IMR-90 (cell line): ENCODE measurements around the gene CEP68. TPM values are rescaled to one million over a fixed set of nuclear protein-coding genes. Genes with fewer than 3 reads are reported as not detected.

ENCODE experiments used
- ATAC-seq: fragments of 200-7000 bp; cut with Tn5 transposase; 2 replicates; pipeline ENCODE4 v1.9.1; 2020; ENCODE audit warnings: low read depth, mild to moderate bottlenecking, moderate library complexity
- BruUV-seq: library from RNA; stranded (reverse); fragments of 400-500 nt; replicated peaks from 2 replicates; lab custom pipeline; 2021; lab: Mats Ljungman, UMichigan
- CTCF ChIA-PET: fragments of 300-600 bp; formaldehyde crosslinking; extraction: SDS; loops from one replicate; lab custom pipeline; 2021; ENCODE audit warnings: antibody characterized with exemption; lab: Yijun Ruan, JAX
- POLR2A ChIA-PET: fragments of 300-600 bp; sonication (Branson Sonifier 250); formaldehyde crosslinking; loops from one replicate; lab custom pipeline; 2022; ENCODE audit warnings: antibody characterized with exemption; ENCODE audit not compliant: unreplicated experiment; lab: Charles Lee
- DNase-seq: peaks from one replicate; pipeline ENCODE4 v3.0.0; 2013
- H2AFZ ChIP-seq: replicated peaks from 2 replicates; pipeline ENCODE3; 2013; ENCODE audit warnings: low read length, mild to moderate bottlenecking; ENCODE audit not compliant: poor library complexity
- H2AK5ac ChIP-seq: 2 replicates; pipeline ENCODE4 v1.6.1; 2013; ENCODE audit warnings: low read depth, low read length, inconsistent platforms
- H2AK9ac ChIP-seq: replicated peaks from 2 replicates; pipeline ENCODE3; 2013; ENCODE audit warnings: mild to moderate bottlenecking, low read depth, low read length, moderate library complexity; ENCODE audit not compliant: poor library complexity
- H2BK120ac ChIP-seq: 2 replicates; pipeline ENCODE4 v1.6.1; 2013; ENCODE audit warnings: low read depth, low read length, inconsistent platforms
- H2BK15ac ChIP-seq: 3 replicates; pipeline ENCODE4 v1.6.1; 2013; ENCODE audit warnings: low read depth, low read length, inconsistent platforms
- H2BK20ac ChIP-seq: 2 replicates; pipeline ENCODE4 v1.6.1; 2013; ENCODE audit warnings: low read depth, mild to moderate bottlenecking, inconsistent platforms, low read length, moderate library complexity
- H2BK5ac ChIP-seq: 2 replicates; pipeline ENCODE4 v1.6.1; 2013; ENCODE audit warnings: mild to moderate bottlenecking, low read depth, low read length, inconsistent platforms; ENCODE audit not compliant: poor library complexity, severe bottlenecking
- H3K14ac ChIP-seq: replicated peaks from 2 replicates; pipeline ENCODE4 v1.6.1; 2013; ENCODE audit warnings: low read depth, low read length, inconsistent platforms
- H3K18ac ChIP-seq: 2 replicates; pipeline ENCODE4 v1.6.1; 2013; ENCODE audit warnings: low read depth, low read length, control low read depth
- H3K23ac ChIP-seq: 2 replicates; pipeline ENCODE4 v1.6.1; 2013; ENCODE audit warnings: low read depth, low read length, inconsistent platforms
- H3K27ac ChIP-seq: 2 replicates; pipeline ENCODE4 v1.5.1; 2013; ENCODE audit warnings: mild to moderate bottlenecking, control low read depth, low read length; ENCODE audit not compliant: insufficient read depth
- H3K27me3 ChIP-seq: 2 replicates; pipeline ENCODE4 v1.6.1; 2013; ENCODE audit warnings: low read length; ENCODE audit not compliant: control insufficient read depth, insufficient read depth
- H3K36me3 ChIP-seq: 2 replicates; pipeline ENCODE4 v1.6.1; 2013; ENCODE audit warnings: low read length, mixed read lengths; ENCODE audit not compliant: control insufficient read depth, insufficient read depth
- H3K4ac ChIP-seq: 2 replicates; pipeline ENCODE4 v1.6.1; 2013; ENCODE audit warnings: low read depth, low read length, inconsistent platforms
- H3K4me1 ChIP-seq: 2 replicates; pipeline ENCODE4 v1.6.1; 2013; ENCODE audit warnings: low read length, mixed read lengths; ENCODE audit not compliant: control insufficient read depth, insufficient read depth
- H3K4me2 ChIP-seq: 2 replicates; pipeline ENCODE4 v1.6.1; 2013; ENCODE audit warnings: low read depth, mild to moderate bottlenecking, control low read depth, low read length, moderate library complexity
- H3K4me3 ChIP-seq: 2 replicates; pipeline ENCODE4 v1.5.1; 2013; ENCODE audit warnings: low read depth, mild to moderate bottlenecking, control low read depth, low read length, moderate library complexity; ENCODE audit not compliant: insufficient read depth
- H3K56ac ChIP-seq: 2 replicates; pipeline ENCODE4 v1.6.1; 2013; ENCODE audit warnings: low read length, inconsistent platforms; ENCODE audit not compliant: insufficient read depth; ENCODE audit errors: extremely low read depth
- H3K79me1 ChIP-seq, 2 experiments: 2 replicates each; pipeline ENCODE4 v1.6.1; 2013; ENCODE audit warnings: low read length in 2 of 2, inconsistent platforms in 1 of 2, low read depth in 1 of 2
- H3K9ac ChIP-seq: 2 replicates; pipeline ENCODE4 v1.6.1; 2013; ENCODE audit warnings: low read depth, low read length, control low read depth
- H3K9me1 ChIP-seq: 2 replicates; pipeline ENCODE4 v1.6.1; 2013; ENCODE audit warnings: low read length, inconsistent platforms; ENCODE audit not compliant: insufficient read depth
- H3K9me3 ChIP-seq: 2 replicates; pipeline ENCODE4 v1.6.1; 2013; ENCODE audit warnings: low read length; ENCODE audit not compliant: control insufficient read depth, insufficient read depth
- H4K20me1 ChIP-seq: 2 replicates; pipeline ENCODE4 v1.6.1; 2013; ENCODE audit warnings: low read length, inconsistent platforms; ENCODE audit not compliant: insufficient read depth
- H4K5ac ChIP-seq: 2 replicates; pipeline ENCODE4 v1.6.1; 2013; ENCODE audit warnings: mild to moderate bottlenecking, low read depth, low read length, control low read depth
- H4K8ac ChIP-seq, 2 experiments: 2 replicates each; pipeline ENCODE4 v1.6.1; 2013; ENCODE audit warnings: low read depth in 2 of 2, low read length in 2 of 2, control low read depth in 1 of 2, inconsistent platforms in 1 of 2
- H4K91ac ChIP-seq: 2 replicates; pipeline ENCODE4 v1.6.1; 2013; ENCODE audit warnings: low read depth, low read length, inconsistent platforms; ENCODE audit not compliant: insufficient read depth
- CEBPB ChIP-seq: IDR thresholded peaks from 2 replicates; pipeline ENCODE4 v1.6.1; 2012; ENCODE audit warnings: low read depth, low read length, improper control_type of control experiment
- CTCF ChIP-seq: conservative IDR thresholded peaks from 2 replicates; pipeline ENCODE4 v1.5.1; 2012; ENCODE audit warnings: mild to moderate bottlenecking, low read depth, low read length, improper control_type of control experiment
- MAFK ChIP-seq: IDR thresholded peaks from 2 replicates; pipeline ENCODE4 v1.6.1; 2012; ENCODE audit warnings: low read depth, low read length, improper control_type of control experiment
- MAZ ChIP-seq: IDR thresholded peaks from 2 replicates; pipeline ENCODE4 v1.6.1; 2012; ENCODE audit warnings: low read depth, mild to moderate bottlenecking, low read length, improper control_type of control experiment, moderate library complexity, borderline replicate concordance
- MXI1 ChIP-seq: IDR thresholded peaks from 2 replicates; pipeline ENCODE4 v1.6.1; 2012; ENCODE audit warnings: low read depth, mild to moderate bottlenecking, low read length, moderate library complexity, borderline replicate concordance
- NFE2L2 ChIP-seq: fragments of 150-350 bp; IDR thresholded peaks from 2 replicates; pipeline ENCODE4 v1.6.1; 2016; ENCODE audit warnings: low read depth, mild to moderate bottlenecking, low read length
- POLR2A ChIP-seq: IDR thresholded peaks from 2 replicates; pipeline ENCODE4 v1.6.1; 2012; ENCODE audit warnings: mild to moderate bottlenecking, low read depth, low read length
- RAD21 ChIP-seq: IDR thresholded peaks from 2 replicates; pipeline ENCODE4 v1.6.1; 2012; ENCODE audit warnings: low read length, improper control_type of control experiment
- RCOR1 ChIP-seq: IDR thresholded peaks from 2 replicates; pipeline ENCODE4 v1.6.1; 2012; ENCODE audit warnings: mild to moderate bottlenecking, low read length, improper control_type of control experiment; ENCODE audit not compliant: insufficient replicate concordance
- RFX5 ChIP-seq: IDR thresholded peaks from 2 replicates; pipeline ENCODE4 v1.8.0; 2012; ENCODE audit warnings: low read depth, mild to moderate bottlenecking, low read length, moderate library complexity
- SMC3 ChIP-seq: fragments of 150-350 bp; IDR thresholded peaks from 2 replicates; pipeline ENCODE4 v1.6.1; 2016; ENCODE audit warnings: low read depth, mild to moderate bottlenecking, antibody characterized with exemption, low read length, moderate library complexity
- WGBS, 2 experiments: methylation state at CpG; one replicate each; pipeline versions ENCODE4 v1.1.5 to v1.1.7; 2013; ENCODE audit warnings: missing lambda C conversion rate in 2 of 2; ENCODE audit not compliant: insufficient read length in 1 of 2; ENCODE audit errors: extremely low coverage in 2 of 2; 5-methylcytosine and 5-hydroxymethylcytosine counted together
- dilution Hi-C: fragments of 300-500 bp; cut with HindIII; formaldehyde crosslinking; loops from one replicate; pipeline ENCODE4 v1.14.3; 2018; ENCODE audit warnings: low sequenced_read_pairs; ENCODE audit not compliant: unreplicated experiment
- in situ Hi-C: fragments of 300-500 bp; cut with MboI; formaldehyde crosslinking; loops from 3 replicates; pipeline ENCODE4 v1.14.3; 2019; ENCODE audit warnings: low sequenced_read_pairs, inconsistent platforms, mixed read lengths
- intact Hi-C: fragments of 100-400 bp; cut with micrococcal nuclease; formaldehyde crosslinking; loops from 2 replicates; pipeline ENCODE4 v1.10.0; 2022
- polyA plus RNA-seq, 3 experiments: library from polyadenylated mRNA; depleted of rRNA; stranded (reverse); fragments of >200 nt; gene quantifications; 2 replicates each; pipeline ENCODE4 v1.2.3, GENCODE V29; 2012; ENCODE audit warnings: low replicate concordance in 1 of 3
- total RNA-seq: library from RNA; depleted of rRNA; stranded (reverse); fragments of >200 nt; gene quantifications from 2 replicates; pipeline ENCODE4 v1.2.3, GENCODE V29; 2012
- TF ChIP-seq, protein P1 (sequence below): fragments of 150-350 bp; IDR thresholded peaks from 2 replicates; pipeline ENCODE4 v1.6.1; 2016; ENCODE audit warnings: low read depth, mild to moderate bottlenecking, low read length, moderate library complexity, borderline replicate concordance

Gene CEP68
- total and polyA plus RNA-seq, 2 of the 4 experiments (the other 2 are of a cell fraction), result 5.5 to 5.6 TPM

DNA sequence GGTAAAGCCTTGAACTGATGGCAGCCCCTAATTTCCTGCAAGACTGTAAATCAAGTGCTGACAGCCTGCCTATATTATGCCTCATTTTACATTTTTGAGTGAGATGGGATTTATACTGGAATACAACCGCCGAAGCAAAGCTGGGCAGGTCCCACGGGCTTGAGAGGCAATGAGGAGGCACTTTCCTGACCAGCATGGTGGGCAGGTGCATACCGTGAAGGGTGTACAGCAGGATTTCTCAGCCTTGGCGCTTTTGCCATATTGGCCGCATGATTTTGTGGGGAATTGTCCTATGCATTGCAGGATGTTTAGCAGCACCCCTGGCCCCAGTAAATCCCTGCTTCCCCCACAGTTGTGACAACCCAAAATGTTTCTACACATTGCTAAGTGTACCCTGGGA, 22.8 kb downstream of the CEP68 start:
- TF ChIP-seq, protein P1, sequence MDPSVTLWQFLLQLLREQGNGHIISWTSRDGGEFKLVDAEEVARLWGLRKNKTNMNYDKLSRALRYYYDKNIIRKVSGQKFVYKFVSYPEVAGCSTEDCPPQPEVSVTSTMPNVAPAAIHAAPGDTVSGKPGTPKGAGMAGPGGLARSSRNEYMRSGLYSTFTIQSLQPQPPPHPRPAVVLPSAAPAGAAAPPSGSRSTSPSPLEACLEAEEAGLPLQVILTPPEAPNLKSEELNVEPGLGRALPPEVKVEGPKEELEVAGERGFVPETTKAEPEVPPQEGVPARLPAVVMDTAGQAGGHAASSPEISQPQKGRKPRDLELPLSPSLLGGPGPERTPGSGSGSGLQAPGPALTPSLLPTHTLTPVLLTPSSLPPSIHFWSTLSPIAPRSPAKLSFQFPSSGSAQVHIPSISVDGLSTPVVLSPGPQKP, result no peak
- TF ChIP-seq MAZ, result no peak
- no peak for TF ChIP-seq MXI1
- TF ChIP-seq SMC3, result no peak
- TF ChIP-seq NFE2L2, result no peak
- TF ChIP-seq CEBPB, result no peak
- no peak for TF ChIP-seq CTCF
- TF ChIP-seq RFX5, result no peak
- TF ChIP-seq POLR2A, result no peak
- TF ChIP-seq RAD21, result no peak
- TF ChIP-seq MAFK, result no peak
- no peak for TF ChIP-seq RCOR1
- Histone ChIP-seq H4K5ac (no peak overlapping the region), H3K4ac (no peak overlapping the region), H3K56ac (no peak overlapping the region), H2AK9ac (no peak overlapping the region), H4K91ac (no peak overlapping the region), H2BK5ac (no peak overlapping the region), H4K20me1 (peaks cover 51% of the 10 kb centered on the region), H3K9ac (no peak overlapping the region), H3K23ac (no peak overlapping the region), H3K27ac (no peak overlapping the region), H3K14ac (no peak overlapping the region), H3K79me1 (peaks cover 16 to 71% of the 10 kb centered on the region in 2 experiments), H3K9me1 (peaks cover 17% of the 10 kb centered on the region), H2BK120ac (no peak overlapping the region), H3K4me2 (no peak overlapping the region), H3K4me1 (peaks cover 13% of the 10 kb centered on the region), H3K18ac (no peak overlapping the region), H3K27me3 (no peaks in the 10 kb centered on the region), H4K8ac (no peak overlapping the region), H3K4me3 (no peak overlapping the region), H2BK20ac (no peak overlapping the region), H3K36me3 (peaks cover 46% of the 10 kb centered on the region), H2AFZ (no peak overlapping the region), H2BK15ac (no peak overlapping the region), H2AK5ac (no peak overlapping the region), H3K9me3 (no peaks in the 10 kb centered on the region)
- WGBS, 2 experiments, result no CpG with 5 or more reads among the region's 6 CpGs
- no peak for DNase-seq
- in situ Hi-C loops (no loop called here), dilution Hi-C loops (no loop called here), intact Hi-C loops (no loop called here)
- no peak for ATAC-seq
- ChIA-PET CTCF (no interaction called here), POLR2A (no interaction called here)
- no TSS peak for BruUV-seq
